Fibroblast of villous mesenchyme (primary cell): ENCODE measurements around the gene RNF112. TPM values are rescaled to one million over a fixed set of nuclear protein-coding genes. Genes with fewer than 3 reads are reported as not detected.

Experiments used
- DNase-seq: peaks from one replicate; pipeline ENCODE4 v3.0.0-alpha.2; 2010; ENCODE audit warnings: low read depth
- H3K4me3 ChIP-seq: 2 replicates; pipeline ENCODE4 v1.5.1; 2011; ENCODE audit warnings: low read depth, mild to moderate bottlenecking, low read length
- total RNA-seq: library from RNA; depleted of rRNA; stranded (reverse); fragments of >200 nt; gene quantifications from 2 replicates; pipeline ENCODE4 v1.2.3, GENCODE V29; 2012
- TF ChIP-seq, protein P1 (sequence below): IDR thresholded peaks from 2 replicates; pipeline ENCODE4 v1.5.1; 2012; ENCODE audit warnings: low read depth, mild to moderate bottlenecking, low read length; ENCODE audit not compliant: insufficient read depth

RNF112 gene
- total RNA-seq, 1 donor, result 0.86 TPM

DNA sequence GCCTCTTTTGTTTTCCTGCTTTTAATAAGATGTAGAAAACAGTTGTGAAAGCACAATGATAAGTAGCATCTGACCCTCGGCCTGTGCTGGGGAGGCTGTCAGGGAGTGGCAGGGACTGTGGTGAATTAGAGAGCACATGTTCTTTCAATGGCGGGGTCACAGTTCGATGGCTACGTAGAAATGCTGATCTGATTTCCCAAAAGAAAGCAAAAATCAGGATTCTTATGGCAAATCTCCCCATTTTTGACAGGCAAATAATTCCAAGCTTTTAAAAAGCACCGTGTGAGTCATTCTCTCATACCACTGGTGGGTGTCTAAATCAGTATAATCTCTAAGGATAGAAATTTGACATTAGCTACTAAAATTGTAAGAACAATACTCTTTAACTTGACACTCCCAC is 36.9 kb upstream of the RNF112 start:
- peak; percentile 50 for DNase-seq
- TF ChIP-seq, protein P1, sequence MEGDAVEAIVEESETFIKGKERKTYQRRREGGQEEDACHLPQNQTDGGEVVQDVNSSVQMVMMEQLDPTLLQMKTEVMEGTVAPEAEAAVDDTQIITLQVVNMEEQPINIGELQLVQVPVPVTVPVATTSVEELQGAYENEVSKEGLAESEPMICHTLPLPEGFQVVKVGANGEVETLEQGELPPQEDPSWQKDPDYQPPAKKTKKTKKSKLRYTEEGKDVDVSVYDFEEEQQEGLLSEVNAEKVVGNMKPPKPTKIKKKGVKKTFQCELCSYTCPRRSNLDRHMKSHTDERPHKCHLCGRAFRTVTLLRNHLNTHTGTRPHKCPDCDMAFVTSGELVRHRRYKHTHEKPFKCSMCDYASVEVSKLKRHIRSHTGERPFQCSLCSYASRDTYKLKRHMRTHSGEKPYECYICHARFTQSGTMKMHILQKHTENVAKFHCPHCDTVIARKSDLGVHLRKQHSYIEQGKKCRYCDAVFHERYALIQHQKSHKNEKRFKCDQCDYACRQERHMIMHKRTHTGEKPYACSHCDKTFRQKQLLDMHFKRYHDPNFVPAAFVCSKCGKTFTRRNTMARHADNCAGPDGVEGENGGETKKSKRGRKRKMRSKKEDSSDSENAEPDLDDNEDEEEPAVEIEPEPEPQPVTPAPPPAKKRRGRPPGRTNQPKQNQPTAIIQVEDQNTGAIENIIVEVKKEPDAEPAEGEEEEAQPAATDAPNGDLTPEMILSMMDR, result no peak
- H3K4me3 ChIP-seq, result no peak overlapping the region

DNA sequence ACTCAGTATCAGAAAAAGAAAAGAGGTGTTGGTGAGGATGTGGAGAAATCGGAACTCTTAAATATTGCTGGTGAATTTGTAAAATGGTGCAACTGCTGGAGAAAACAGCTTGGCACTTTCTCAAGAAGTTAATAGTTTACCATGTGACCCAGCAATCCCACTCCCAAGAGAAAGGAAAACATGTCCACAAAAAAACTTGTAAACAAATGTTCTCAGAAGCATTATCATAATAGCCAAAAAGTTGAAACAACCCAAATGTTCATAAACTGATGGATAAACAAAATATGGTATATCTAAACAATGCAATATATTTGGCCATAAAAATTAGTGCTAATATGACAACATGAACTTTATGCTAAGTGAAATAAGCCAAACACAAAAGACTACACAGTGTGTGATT is 35.3 kb upstream of the RNF112 start:
- H3K4me3 ChIP-seq, result no peak overlapping the region
- TF ChIP-seq, protein P1, result no peak
- DNase-seq, result peak; percentile 47

DNA sequence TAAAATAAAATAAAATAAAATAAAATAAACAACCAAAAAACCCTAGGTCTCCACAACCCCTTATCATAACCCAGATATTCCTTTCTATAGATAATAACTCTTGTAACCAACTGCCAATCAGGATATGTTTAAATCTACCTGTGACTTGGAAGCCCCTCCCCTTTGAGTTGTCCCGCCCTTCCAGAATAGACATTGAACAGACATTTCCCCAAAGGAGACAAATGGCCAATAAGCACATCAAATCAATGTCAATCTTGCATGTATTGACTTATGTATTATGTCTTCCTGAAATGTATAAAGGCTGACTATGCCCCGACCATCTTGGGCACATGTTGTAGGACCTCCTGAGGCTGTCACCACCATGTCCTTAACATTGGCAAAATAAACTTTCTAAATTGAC is 34.2 kb upstream of the RNF112 start:
- TF ChIP-seq, protein P1, result no peak
- DNase-seq, result no peak
- H3K4me3 ChIP-seq, result peak overlapping the region; percentile 71

DNA sequence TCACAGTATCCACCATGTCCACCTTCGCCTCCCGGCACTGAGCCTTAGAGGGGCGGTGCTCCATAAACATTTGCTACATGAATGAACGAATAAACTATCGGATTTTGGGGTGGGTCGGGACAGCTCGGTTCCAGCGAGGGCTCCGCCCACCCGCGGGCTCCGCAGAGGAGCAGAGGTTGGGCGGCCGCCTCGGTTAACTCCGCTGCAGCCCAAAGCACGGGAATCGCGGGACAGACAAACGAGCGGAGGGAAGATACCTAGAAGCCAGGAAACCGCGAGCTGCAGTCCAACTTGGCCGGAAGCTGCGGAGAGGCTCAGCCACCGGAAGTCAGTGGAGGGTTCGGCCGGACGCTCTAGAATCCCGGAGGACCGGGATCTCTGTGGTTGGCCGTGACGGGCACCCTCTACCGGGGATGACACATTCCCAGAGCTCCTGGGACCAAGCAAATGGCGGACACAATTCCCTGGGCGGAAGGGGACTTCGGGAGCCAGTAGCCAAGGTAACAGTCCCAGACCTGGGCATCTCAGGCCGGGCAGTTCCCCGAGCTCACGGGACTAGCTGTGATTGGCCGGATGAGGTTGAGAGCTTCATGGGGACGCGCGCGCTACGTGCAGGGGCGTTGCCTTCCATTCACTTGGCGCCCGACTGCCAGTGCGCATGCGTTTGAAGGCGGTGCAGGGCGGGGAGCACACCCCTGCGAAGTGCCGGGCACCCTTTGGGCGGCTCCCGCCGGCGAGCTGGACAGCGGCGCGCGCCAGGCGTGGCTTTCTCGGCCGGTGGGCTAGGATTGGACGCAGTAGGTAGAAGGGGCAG is 33.2 kb upstream of the RNF112 start:
- TF ChIP-seq, protein P1, result no peak

DNA sequence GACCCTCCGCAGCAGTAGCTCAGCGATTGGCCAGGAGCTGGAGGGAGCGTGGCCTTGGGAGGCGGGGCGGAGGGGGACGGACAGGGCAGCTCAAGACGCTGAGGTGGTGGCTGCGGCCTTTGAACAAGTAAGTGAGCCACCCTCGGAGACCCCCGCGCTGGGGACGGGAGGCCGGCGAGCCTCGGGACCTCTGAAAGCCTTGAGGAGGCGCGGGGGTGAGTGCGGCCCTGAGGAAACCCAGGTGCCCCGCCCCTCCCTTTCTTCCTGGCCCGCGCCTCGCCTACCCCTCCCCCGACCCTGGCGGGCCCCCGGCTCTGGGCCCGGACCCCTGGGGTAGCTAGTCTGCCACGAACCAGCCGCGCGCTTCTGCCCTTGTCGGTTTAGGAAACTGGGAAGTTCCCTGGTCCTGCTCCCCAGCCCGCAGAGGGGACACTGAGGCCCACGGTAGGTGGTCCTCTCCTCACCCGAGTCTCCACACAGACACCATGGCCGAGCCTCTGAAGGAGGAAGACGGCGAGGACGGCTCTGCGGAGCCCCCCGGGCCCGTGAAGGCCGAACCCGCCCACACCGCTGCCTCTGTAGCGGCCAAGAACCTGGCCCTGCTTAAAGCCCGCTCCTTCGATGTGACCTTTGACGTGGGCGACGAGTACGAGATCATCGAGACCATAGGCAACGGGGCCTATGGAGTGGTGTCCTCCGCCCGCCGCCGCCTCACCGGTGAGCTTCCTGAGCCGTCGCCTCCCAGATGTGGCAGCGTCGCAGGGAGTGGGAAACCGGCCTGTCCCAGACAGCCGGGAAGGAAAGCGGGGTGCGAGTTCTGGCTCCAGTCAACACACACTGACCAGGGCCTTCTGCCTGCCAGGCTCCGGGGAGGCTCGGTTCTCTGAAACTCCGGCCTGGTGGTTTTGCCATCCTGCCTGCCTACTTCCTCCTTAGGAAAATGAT is 32.3 kb upstream of the RNF112 start, which contains the start of gene MAPK7:
MAPK7 (plus strand) TSS at position 83 of the 945 bp plus-strand sequence; CDS start at position 486, 403 bp downstream.
- TF ChIP-seq, protein P1, result no peak
- peak within 1 kb of the TSS; percentile 71 for H3K4me3 ChIP-seq
- DNase-seq, result no peak

More for the DNA sequence above, 33.2 kb upstream of the RNF112 start:
- DNase-seq, result peak; percentile 99
- H3K4me3 ChIP-seq, result peak overlapping the region; percentile 71

DNA sequence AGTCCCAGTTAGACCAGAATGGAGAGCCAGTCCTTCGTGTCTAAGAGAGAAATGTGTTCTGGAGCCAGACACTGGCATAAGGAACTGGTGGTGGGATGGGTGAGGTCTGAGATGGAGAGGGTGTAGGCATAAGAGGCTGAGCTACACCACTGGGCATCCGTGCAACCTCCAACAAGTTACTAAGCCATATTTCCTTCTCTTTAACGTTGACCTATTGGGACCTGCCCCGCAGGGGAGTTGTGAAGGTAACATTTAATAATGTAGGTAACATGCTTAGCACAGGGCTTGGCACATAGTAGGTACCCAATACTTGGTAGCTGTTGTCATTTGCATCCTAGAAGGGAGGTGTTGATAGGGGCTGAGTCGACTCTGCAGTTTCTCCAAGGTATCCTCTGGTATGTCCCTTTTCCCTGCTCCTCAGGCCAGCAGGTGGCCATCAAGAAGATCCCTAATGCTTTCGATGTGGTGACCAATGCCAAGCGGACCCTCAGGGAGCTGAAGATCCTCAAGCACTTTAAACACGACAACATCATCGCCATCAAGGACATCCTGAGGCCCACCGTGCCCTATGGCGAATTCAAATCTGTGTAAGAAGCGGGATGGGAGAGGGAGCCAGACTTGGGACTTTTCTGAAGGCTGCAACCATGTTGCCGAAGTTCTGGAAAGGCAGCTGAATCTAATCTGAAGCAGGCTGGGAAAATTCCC is 31.5 kb upstream of the RNF112 start:
- TF ChIP-seq, protein P1, result no peak
- DNase-seq, result no peak
- peak overlapping the region; percentile 71 for H3K4me3 ChIP-seq
